Thoracic aorta (tissue), 2 donors: Measurements from ENCODE around the gene CNIH3. TPM values are rescaled to one million over a fixed set of nuclear protein-coding genes. Genes with fewer than 3 reads are reported as not detected.
"Not testable (repeated sequence)": the region's sequence is repeated elsewhere in the genome, so short reads cannot be mapped to it uniquely, and the experiment has no call there.

Experiments
- ATAC-seq: fragments of 150-250 bp; one replicate; pipeline ENCODE4 v1.8.0; 2017; ENCODE audit warnings: low read depth; ENCODE audit not compliant: insufficient number of reproducible peaks, low FRiP score
- DNase-seq: peaks from one replicate; pipeline ENCODE4 v3.0.0-alpha.2; 2020; ENCODE audit warnings: low spot score
- H3K27ac ChIP-seq, 2 donors: fragments of 200-600 bp; sonication (generic); 1 replicate in 1 of 2; 2 replicates in 1 of 2; pipeline ENCODE4 v1.5.1; 2016; ENCODE audit warnings: mild to moderate bottlenecking in 2 of 2, moderate library complexity in 2 of 2
- H3K27me3 ChIP-seq: fragments of 200-600 bp; sonication (generic); replicated peaks from 2 replicates; pipeline ENCODE4 v1.6.0; 2016; ENCODE audit warnings: mild to moderate bottlenecking; ENCODE audit not compliant: insufficient read depth
- H3K36me3 ChIP-seq: fragments of 200-600 bp; sonication (generic); one replicate; pipeline ENCODE4 v1.5.1; 2016
- H3K4me1 ChIP-seq, 2 donors: fragments of 200-600 bp; sonication (generic); 1 replicate in 1 of 2; 2 replicates in 1 of 2; pipeline versions ENCODE4 v1.5.1 to v1.6.0; 2016; ENCODE audit warnings: low read depth in 2 of 2, mild to moderate bottlenecking in 1 of 2; ENCODE audit not compliant: control insufficient read depth in 1 of 2
- H3K4me3 ChIP-seq: fragments of 200-600 bp; sonication (generic); 2 replicates; pipeline ENCODE4 v1.5.1; 2016; ENCODE audit warnings: mild to moderate bottlenecking
- H3K9me3 ChIP-seq: fragments of 200-600 bp; sonication (generic); 2 replicates; pipeline ENCODE4 v1.5.1; 2016
- CTCF ChIP-seq: fragments of 200-600 bp; sonication (generic); IDR thresholded peaks from one replicate; pipeline ENCODE4 v1.5.1; 2019; ENCODE audit warnings: antibody characterized with exemption
- total RNA-seq, 2 donors: library from RNA; depleted of rRNA; stranded (reverse); fragments of >200 nt; gene quantifications; one replicate each; pipeline versions ENCODE4 v1.1.0 to v1.2.3, GENCODE V29; 2016

Gene CNIH3
- total RNA-seq, 2 donors from 2014 or later: 0.21 TPM; not detected in 1

GRCh38 chr1:224704107-224704735 is 88.1 kb downstream of the CNIH3 start:
- Histone ChIP-seq H3K27ac (no peak overlapping the region), H3K4me3 (no peak overlapping the region), H3K4me1 (no peaks in the 10 kb centered on the region)

GRCh38 chr1:224705578-224705977 is 89.5 kb downstream of the CNIH3 start:
- DNase-seq (no peak), ATAC-seq (no peak)
- TF ChIP-seq CTCF: no peak
- H3K27me3 ChIP-seq: no peaks in the 10 kb centered on the region
- no peak overlapping the region for H3K27ac ChIP-seq
- no peaks in the 10 kb centered on the region for H3K9me3 ChIP-seq
- H3K4me1 ChIP-seq: no peaks in the 10 kb centered on the region
- H3K36me3 ChIP-seq: no peaks in the 10 kb centered on the region
- no peak overlapping the region for H3K4me3 ChIP-seq

More at GRCh38 chr1:224704107-224704735, 88.1 kb downstream of the CNIH3 start:
- H3K27me3 ChIP-seq: no peaks in the 10 kb centered on the region
- DNase-seq (no peak), ATAC-seq (no peak)
- no peak for TF ChIP-seq CTCF
- no peaks in the 10 kb centered on the region for H3K9me3 ChIP-seq
- H3K36me3 ChIP-seq: no peaks in the 10 kb centered on the region

GRCh38 chr1:224707843-224708725 is 92.0 kb downstream of the CNIH3 start:
- ATAC-seq (no peak), DNase-seq (no peak)
- H3K27ac ChIP-seq: no peak overlapping the region

GRCh38 chr1:224710196-224710595 is 94.1 kb downstream of the CNIH3 start:
- no peak for TF ChIP-seq CTCF
- H3K4me3 ChIP-seq: no peak overlapping the region
- no peaks in the 10 kb centered on the region for H3K9me3 ChIP-seq
- no peaks in the 10 kb centered on the region for H3K36me3 ChIP-seq
- no peak overlapping the region for H3K27ac ChIP-seq
- no peaks in the 10 kb centered on the region for H3K4me1 ChIP-seq
- ATAC-seq (no peak), DNase-seq (no peak)
- no peaks in the 10 kb centered on the region for H3K27me3 ChIP-seq

More at GRCh38 chr1:224707843-224708725, 92.0 kb downstream of the CNIH3 start:
- no peak for TF ChIP-seq CTCF
- no peaks in the 10 kb centered on the region for H3K9me3 ChIP-seq
- no peaks in the 10 kb centered on the region for H3K4me1 ChIP-seq
- no peaks in the 10 kb centered on the region for H3K27me3 ChIP-seq
- H3K4me3 ChIP-seq: no peak overlapping the region
- no peaks in the 10 kb centered on the region for H3K36me3 ChIP-seq

- not testable (repeated sequence) for H3K27ac ChIP-seq, H3K4me3 ChIP-seq, H3K9me3 ChIP-seq, H3K4me1 ChIP-seq, H3K27me3 ChIP-seq, DNase-seq, ATAC-seq, H3K36me3 ChIP-seq
These were observed 95.2 kb downstream of the CNIH3 start for GRCh38 chr1:224711231-224711756.
